AG20443 (cell line): ENCODE measurements around the gene ACTN3.

Experiments
- DNase-seq: peaks from one replicate; pipeline ENCODE4 v3.0.0; 2012; ENCODE audit warnings: low spot score, mixed read lengths

Gene ACTN3

GRCh38 chr11:66545701-66546367, 869 bp upstream of the ACTN3 start, which contains the start of gene ZDHHC24:
Gene ZDHHC24, minus strand, starts transcription at chr11:66546048. Its CDS starts 45 bp downstream, at chr11:66546003.
- peak; percentile 99 for DNase-seq

- no peak for DNase-seq
Observed at GRCh38 chr11:66546966-66547661, 411 bp downstream of the ACTN3 start.

GRCh38 chr11:66547662-66548009, 933 bp downstream of the ACTN3 start:
- no peak for DNase-seq

GRCh38 chr11:66548041-66548440, 1.3 kb downstream of the ACTN3 start:
- DNase-seq = no peak

GRCh38 chr11:66548774-66549630, 2.3 kb downstream of the ACTN3 start:
- DNase-seq = no peak

GRCh38 chr11:66549696-66550095, 3.0 kb downstream of the ACTN3 start:
- DNase-seq = no peak

GRCh38 chr11:66550887-66551286, 4.2 kb downstream of the ACTN3 start:
- DNase-seq = no peak

- DNase-seq = no peak
Observed at GRCh38 chr11:66554602-66555001, 7.9 kb downstream of the ACTN3 start.

GRCh38 chr11:66555416-66555815, 8.7 kb downstream of the ACTN3 start:
- no peak for DNase-seq

GRCh38 chr11:66556086-66556485, 9.4 kb downstream of the ACTN3 start:
- DNase-seq = no peak

- no peak for DNase-seq
Observed at GRCh38 chr11:66557733-66558326, 11.1 kb downstream of the ACTN3 start.

GRCh38 chr11:66559142-66559865, 12.6 kb downstream of the ACTN3 start:
- peak; percentile 66 for DNase-seq

- no peak for DNase-seq
Observed at GRCh38 chr11:66559866-66560676, 13.4 kb downstream of the ACTN3 start.

GRCh38 chr11:66561178-66561974, 14.7 kb downstream of the ACTN3 start:
- DNase-seq = no peak

- no peak for DNase-seq
Observed at GRCh38 chr11:66561975-66562248, 15.2 kb downstream of the ACTN3 start.

- no peak for DNase-seq
Observed at GRCh38 chr11:66562275-66562674, 15.6 kb downstream of the ACTN3 start.

- no peak for DNase-seq
Observed at GRCh38 chr11:66562907-66563583, 16.3 kb downstream of the ACTN3 start.

- no peak for DNase-seq
Observed at GRCh38 chr11:66563832-66564231, 17.1 kb downstream of the ACTN3 start.

- DNase-seq = no peak
Observed at GRCh38 chr11:66564538-66564937, 17.8 kb downstream of the ACTN3 start.

- DNase-seq = no peak
Observed at GRCh38 chr11:66564984-66565383, 18.3 kb downstream of the ACTN3 start.
